Brain microvascular endothelial cell (primary cell): ENCODE data around the gene FBXO38.

ENCODE experiments used
- DNase-seq: peaks from one replicate; pipeline ENCODE4 v3.0.0-alpha.2; 2020
- H3K27ac ChIP-seq: fragments of 250-450 bp; sonication (Bioruptor Pico); 2 replicates; pipeline ENCODE4 v1.5.1; 2020; ENCODE audit warnings: mild to moderate bottlenecking, moderate library complexity
- H3K27me3 ChIP-seq: fragments of 250-450 bp; sonication (Bioruptor Pico); replicated peaks from 2 replicates; pipeline ENCODE4 v1.5.1; 2020; ENCODE audit warnings: mild to moderate bottlenecking
- H3K36me3 ChIP-seq: fragments of 250-450 bp; sonication (Bioruptor Pico); replicated peaks from 2 replicates; pipeline ENCODE4 v1.5.1; 2020; ENCODE audit warnings: mild to moderate bottlenecking
- H3K4me3 ChIP-seq: 2 replicates; pipeline ENCODE4 v1.5.1; 2011; ENCODE audit warnings: low read depth, mild to moderate bottlenecking, control low read depth, low read length, moderate library complexity
- CTCF ChIP-seq: IDR thresholded peaks from 2 replicates; pipeline ENCODE4 v1.5.1; 2011; ENCODE audit warnings: low read depth, mild to moderate bottlenecking, moderate library complexity, low read length, control low read depth, inconsistent platforms; ENCODE audit errors: missing control alignments
- in situ Hi-C: cut with HindIII; loops from 2 replicates; pipeline ENCODE4 v1.10.0; 2017; ENCODE audit warnings: low sequenced_read_pairs, low pct_ligation_motif_present

FBXO38 gene

GRCh38 chr5:148433826-148434225 lies 50.1 kb downstream of the FBXO38 start:
- Histone ChIP-seq H3K27ac (no peak overlapping the region), H3K27me3 (no peaks in the 10 kb centered on the region), H3K4me3 (no peak overlapping the region), H3K36me3 (peaks cover 32% of the 10 kb centered on the region)
- TF ChIP-seq CTCF: no peak
- in situ Hi-C loops: loop anchor here (25.0 kb wide), 1 partner anchor 303 kb away; no protein-coding TSS in a partner anchor
- DNase-seq: no peak

- Histone ChIP-seq H3K27ac (no peak overlapping the region), H3K36me3 (peaks cover 54% of the 10 kb centered on the region), H3K27me3 (no peaks in the 10 kb centered on the region), H3K4me3 (no peak overlapping the region)
- no peak for DNase-seq
- in situ Hi-C loops: loop anchor here (25.0 kb wide), 1 partner anchor 301 kb away; no protein-coding TSS in a partner anchor
- no peak for TF ChIP-seq CTCF
Measured at GRCh38 chr5:148436029-148436428, 52.3 kb downstream of the FBXO38 start.

GRCh38 chr5:148437249-148437648 lies 53.5 kb downstream of the FBXO38 start:
- in situ Hi-C loops: loop anchor here (25.0 kb wide), 1 partner anchor 300 kb away; no protein-coding TSS in a partner anchor
- no peak for TF ChIP-seq CTCF
- Histone ChIP-seq H3K36me3 (peaks cover 61% of the 10 kb centered on the region), H3K27ac (no peak overlapping the region), H3K4me3 (no peak overlapping the region), H3K27me3 (no peaks in the 10 kb centered on the region)
- DNase-seq: no peak

GRCh38 chr5:148438933-148439332 lies 55.2 kb downstream of the FBXO38 start:
- Histone ChIP-seq H3K36me3 (peaks cover 54% of the 10 kb centered on the region), H3K4me3 (no peak overlapping the region), H3K27me3 (no peaks in the 10 kb centered on the region), H3K27ac (no peak overlapping the region)
- in situ Hi-C loops: loop anchor here (25.0 kb wide), 1 partner anchor 298 kb away; no protein-coding TSS in a partner anchor
- DNase-seq: no peak
- no peak for TF ChIP-seq CTCF

GRCh38 chr5:148443241-148443640 lies 59.5 kb downstream of the FBXO38 start:
- peaks cover 36% of the 10 kb centered on the region for H3K36me3 ChIP-seq
- TF ChIP-seq CTCF: no peak
- no peaks in the 10 kb centered on the region for H3K27me3 ChIP-seq
- DNase-seq: no peak
- no peak overlapping the region for H3K4me3 ChIP-seq
- H3K27ac ChIP-seq: no peak overlapping the region
- in situ Hi-C loops: loop anchor here (25.0 kb wide), 1 partner anchor 294 kb away; no protein-coding TSS in a partner anchor

- peak; percentile 60 for TF ChIP-seq CTCF
- Histone ChIP-seq H3K4me3 (no peak overlapping the region), H3K27ac (no peak overlapping the region), H3K36me3 (peaks cover 32% of the 10 kb centered on the region), H3K27me3 (no peaks in the 10 kb centered on the region)
- in situ Hi-C loops: loop anchor here (25.0 kb wide), 1 partner anchor 293 kb away; no protein-coding TSS in a partner anchor
- peak; percentile 70 for DNase-seq
Measured at GRCh38 chr5:148443998-148444397, 60.2 kb downstream of the FBXO38 start.
